ENCODE measurements around the gene SMYD3. TPM values are rescaled to one million over a fixed set of nuclear protein-coding genes. Genes with fewer than 3 reads are reported as not detected.

The SMYD3 gene
- total RNA-seq, 1 donor from 2014 or later, result 34.9 TPM

DNA sequence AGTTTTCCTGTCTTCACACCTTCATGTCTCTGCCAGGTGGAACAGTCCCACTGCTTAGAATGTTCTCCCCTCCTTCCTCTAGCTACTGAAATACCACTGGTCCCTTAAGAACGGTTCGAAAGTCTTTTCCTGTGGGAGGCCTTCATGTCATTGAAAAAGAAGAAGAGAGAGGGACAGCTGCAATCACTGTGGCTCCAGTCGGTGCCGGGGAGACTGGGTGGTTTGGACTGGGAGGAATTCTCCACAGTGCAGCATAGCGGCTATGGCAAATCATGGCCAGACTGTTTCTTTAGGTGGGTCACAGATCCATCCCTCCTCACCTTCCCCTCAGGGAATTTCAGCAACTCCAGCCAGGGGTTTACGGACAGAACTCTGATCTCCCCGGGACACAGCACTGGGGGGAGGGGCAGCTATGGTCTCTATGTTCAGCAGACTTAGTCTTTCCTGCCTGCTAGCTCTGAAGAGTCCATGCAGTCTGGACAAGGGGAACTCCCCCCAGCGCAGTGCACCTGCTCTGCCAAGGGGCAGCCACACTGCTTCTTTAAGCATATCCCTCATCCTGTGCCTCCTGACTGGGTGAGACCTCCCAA is 567.2 kb downstream of the SMYD3 start:
- Mint-ChIP-seq H3K36me3 (no peaks in the 10 kb centered on the region), H3K9me3 (peaks cover 17% of the 10 kb centered on the region), H3K4me3 (no peak overlapping the region), H3K4me1 (peaks cover 26% of the 10 kb centered on the region), H3K27me3 (ENCODE audit: low read depth) (no peaks in the 10 kb centered on the region), H3K27ac (no peak overlapping the region)
- no peak for DNase-seq (ENCODE audit: low spot score in 2 of 2, unreplicated experiment in 2 of 2)
- TF ChIP-seq CTCF (IDR thresholded peaks at IDR 0.05; ENCODE audit: unreplicated experiment), result no peak

DNA sequence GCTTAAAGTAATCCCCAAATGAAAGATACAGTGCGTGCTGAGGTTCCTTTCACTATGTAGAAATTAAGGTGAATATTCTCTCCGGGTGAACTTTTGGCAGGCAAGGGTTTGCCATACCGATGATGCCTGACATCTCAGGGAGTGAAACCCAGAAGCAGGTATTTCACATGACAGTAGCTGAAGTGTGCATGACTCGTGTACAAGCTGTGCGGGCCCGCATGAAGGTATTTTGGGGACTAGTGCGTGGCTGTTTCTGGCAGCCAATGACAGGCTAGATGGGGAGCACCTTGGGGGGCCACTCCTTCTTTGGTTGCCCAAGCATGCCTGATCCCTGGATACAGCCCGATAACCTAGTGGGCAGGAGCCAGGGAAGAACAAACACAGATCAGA is 569.0 kb downstream of the SMYD3 start:
- Mint-ChIP-seq H3K27ac (peak overlapping the region; percentile 59), H3K36me3 (no peaks in the 10 kb centered on the region), H3K9me3 (peaks cover 6% of the 10 kb centered on the region), H3K27me3 (ENCODE audit: low read depth) (no peaks in the 10 kb centered on the region), H3K4me3 (no peak overlapping the region), H3K4me1 (peaks cover 37% of the 10 kb centered on the region)
- no peak for DNase-seq (ENCODE audit: low spot score in 2 of 2, unreplicated experiment in 2 of 2)
- TF ChIP-seq CTCF (IDR thresholded peaks at IDR 0.05; ENCODE audit: unreplicated experiment), result no peak

- H3K9me3 Mint-ChIP-seq, result peaks cover 6% of the 10 kb centered on the region
- TF ChIP-seq CTCF (IDR thresholded peaks at IDR 0.05; ENCODE audit: unreplicated experiment), result no peak
- peaks cover 38% of the 10 kb centered on the region for H3K4me1 Mint-ChIP-seq
- H3K27me3 Mint-ChIP-seq (ENCODE audit: low read depth), result no peaks in the 10 kb centered on the region
- H3K4me3 Mint-ChIP-seq, result no peak overlapping the region
- H3K27ac Mint-ChIP-seq, result no peak overlapping the region
- no peak for DNase-seq (ENCODE audit: low spot score in 2 of 2, unreplicated experiment in 2 of 2)
- no peaks in the 10 kb centered on the region for H3K36me3 Mint-ChIP-seq
Observed at GRCh38 chr1:245937316-245938045, 569.6 kb downstream of the SMYD3 start.

GRCh38 chr1:245934409-245934808 is 572.7 kb downstream of the SMYD3 start:
- no peak overlapping the region for H3K4me3 Mint-ChIP-seq
- peaks cover 35% of the 10 kb centered on the region for H3K4me1 Mint-ChIP-seq
- no peak for DNase-seq (ENCODE audit: low spot score in 2 of 2, unreplicated experiment in 2 of 2)
- no peak for TF ChIP-seq CTCF (IDR thresholded peaks at IDR 0.05; ENCODE audit: unreplicated experiment)
- H3K27me3 Mint-ChIP-seq (ENCODE audit: low read depth), result no peaks in the 10 kb centered on the region
- peak overlapping the region; percentile 80 for H3K27ac Mint-ChIP-seq
- no peaks in the 10 kb centered on the region for H3K9me3 Mint-ChIP-seq
- no peaks in the 10 kb centered on the region for H3K36me3 Mint-ChIP-seq

GRCh38 chr1:245933431-245934045 is 573.5 kb downstream of the SMYD3 start:
- no peaks in the 10 kb centered on the region for H3K9me3 Mint-ChIP-seq
- H3K4me1 Mint-ChIP-seq, result peaks cover 33% of the 10 kb centered on the region
- DNase-seq (ENCODE audit: low spot score in 2 of 2, unreplicated experiment in 2 of 2), result no peak
- no peak overlapping the region for H3K4me3 Mint-ChIP-seq
- no peaks in the 10 kb centered on the region for H3K27me3 Mint-ChIP-seq (ENCODE audit: low read depth)
- H3K27ac Mint-ChIP-seq, result peak overlapping the region; percentile 80
- H3K36me3 Mint-ChIP-seq, result no peaks in the 10 kb centered on the region
- TF ChIP-seq CTCF (IDR thresholded peaks at IDR 0.05; ENCODE audit: unreplicated experiment), result no peak

Measured in mesothelial cell of epicardium (in vitro differentiated cells).